CD14-positive monocyte (primary cell): ENCODE measurements around the gene IL22RA1. TPM values are rescaled to one million over a fixed set of nuclear protein-coding genes. Genes with fewer than 3 reads are reported as not detected.

ENCODE experiments used
- DNase-seq, 3 donors: peaks; one replicate each; pipeline ENCODE4 v3.0.0-alpha.2; 2011 to 2022
- H2AFZ ChIP-seq: 2 replicates; pipeline ENCODE4 v1.6.0; 2012; ENCODE audit warnings: mild to moderate bottlenecking, low read depth, low read length, inconsistent platforms; ENCODE audit not compliant: insufficient read depth, poor library complexity, severe bottlenecking
- H3K27ac ChIP-seq, 2 donors: 1 replicate in 1 of 2; 2 replicates in 1 of 2; pipeline ENCODE4 v1.5.1; 2012 to 2013; ENCODE audit warnings: low read length in 2 of 2, control low read depth in 1 of 2, inconsistent platforms in 1 of 2, low read depth in 1 of 2, mild to moderate bottlenecking in 1 of 2
- H3K27me3 ChIP-seq, 2 donors: one replicate each; pipeline versions ENCODE4 v1.6.0 to v1.6.1; 2011 to 2013; ENCODE audit warnings: low read length in 2 of 2; ENCODE audit not compliant: control insufficient read depth in 2 of 2, insufficient read depth in 2 of 2
- H3K36me3 ChIP-seq, 2 donors: replicated peaks in 1 of 2; 1 replicate in 1 of 2; 2 replicates in 1 of 2; pipeline versions ENCODE4 v1.5.1 to v1.6.1; 2012 to 2013; ENCODE audit warnings: low read length in 2 of 2, control low read depth in 1 of 2, inconsistent platforms in 1 of 2, mild to moderate bottlenecking in 1 of 2; ENCODE audit not compliant: insufficient read depth in 2 of 2, control insufficient read depth in 1 of 2
- H3K4me1 ChIP-seq, 2 donors: 1 replicate in 1 of 2; 2 replicates in 1 of 2; pipeline versions ENCODE4 v1.5.1 to v1.6.1; 2012 to 2013; ENCODE audit warnings: low read length in 2 of 2, control low read depth in 1 of 2, inconsistent platforms in 1 of 2, mild to moderate bottlenecking in 1 of 2, moderate library complexity in 1 of 2; ENCODE audit not compliant: insufficient read depth in 2 of 2, control insufficient read depth in 1 of 2
- H3K4me2 ChIP-seq: replicated peaks from 2 replicates; pipeline ENCODE3; 2012; ENCODE audit warnings: low read length, moderate library complexity, mild to moderate bottlenecking; ENCODE audit not compliant: poor library complexity, severe bottlenecking; ENCODE audit errors: extremely low read depth
- H3K4me3 ChIP-seq, 3 experiments: fragments of 200-600 bp in 1 of 3; sonication (generic) in 1 of 3; replicated peaks in 1 of 3; 1 replicate in 2 of 3; 2 replicates in 1 of 3; pipeline ENCODE4 v1.5.1; 2011 to 2013; ENCODE audit warnings: low read length in 3 of 3, mild to moderate bottlenecking in 3 of 3, control low read depth in 2 of 3, low read depth in 2 of 3, inconsistent platforms in 1 of 3, moderate library complexity in 1 of 3
- H3K79me2 ChIP-seq: 2 replicates; pipeline ENCODE4 v1.6.0; 2012; ENCODE audit warnings: mild to moderate bottlenecking, control low read depth, inconsistent platforms, low read length, moderate library complexity; ENCODE audit not compliant: insufficient read depth
- H3K9ac ChIP-seq: 2 replicates; pipeline ENCODE4 v1.6.0; 2017; ENCODE audit warnings: low read length, mild to moderate bottlenecking; ENCODE audit not compliant: insufficient read depth, poor library complexity, severe bottlenecking
- H3K9me3 ChIP-seq, 2 donors: replicated peaks in 1 of 2; 1 replicate in 1 of 2; 2 replicates in 1 of 2; pipeline versions ENCODE4 v1.5.1 to v1.6.1; 2012 to 2013; ENCODE audit warnings: low read length in 2 of 2, control low read depth in 1 of 2; ENCODE audit not compliant: control insufficient read depth in 1 of 2, insufficient read depth in 1 of 2
- H4K20me1 ChIP-seq: 2 replicates; pipeline ENCODE4 v1.6.0; 2012; ENCODE audit warnings: mild to moderate bottlenecking, low read length, control low read depth, moderate library complexity; ENCODE audit not compliant: insufficient read depth
- H3K27ac Mint-ChIP-seq, 7 donors: one replicate each; pipeline ENCODE4 v1.8.0; 2020; ENCODE audit warnings: mild to moderate bottlenecking in 7 of 7, mixed read lengths in 7 of 7, moderate library complexity in 6 of 7, inconsistent platforms in 2 of 7
- H3K27me3 Mint-ChIP-seq, 3 donors: one replicate each; pipeline ENCODE4 v1.8.0; 2021 to 2022; ENCODE audit warnings: low read depth in 3 of 3, mild to moderate bottlenecking in 3 of 3, mixed read lengths in 3 of 3, moderate library complexity in 3 of 3, inconsistent platforms in 1 of 3
- H3K36me3 Mint-ChIP-seq, 2 donors: one replicate each; pipeline ENCODE4 v1.8.0; 2020; ENCODE audit warnings: mixed read lengths in 2 of 2, inconsistent platforms in 1 of 2, mild to moderate bottlenecking in 1 of 2
- H3K4me1 Mint-ChIP-seq: one replicate; pipeline ENCODE4 v1.8.0; 2020; ENCODE audit warnings: mild to moderate bottlenecking, mixed read lengths
- H3K4me3 Mint-ChIP-seq, 2 donors: one replicate each; pipeline ENCODE4 v1.8.0; 2020; ENCODE audit warnings: mild to moderate bottlenecking in 2 of 2, mixed read lengths in 2 of 2, moderate library complexity in 1 of 2
- H3K9me3 Mint-ChIP-seq, 7 donors: one replicate each; pipeline ENCODE4 v1.8.0; 2020 to 2022; ENCODE audit warnings: mixed read lengths in 7 of 7, mild to moderate bottlenecking in 6 of 7, moderate library complexity in 6 of 7, inconsistent platforms in 2 of 7
- WGBS: methylation state at CpG from one replicate; pipeline ENCODE4 v1.1.5; 2013; ENCODE audit warnings: missing lambda C conversion rate; ENCODE audit not compliant: insufficient coverage; 5-methylcytosine and 5-hydroxymethylcytosine counted together
- intact Hi-C, 2 donors: fragments of 100-400 bp; cut with micrococcal nuclease; formaldehyde crosslinking; loops; one replicate each; pipeline versions ENCODE4 v1.15.0 to v1.15.1; 2023
- polyA plus RNA-seq, 3 donors: library from polyadenylated mRNA; depleted of rRNA in 1 of 3; unstranded in 2 of 3; stranded (reverse) in 1 of 3; fragments of 300-500 nt in 2 of 3; fragments of >200 nt in 1 of 3; fragmentation: Illumina TruSeq in 2 of 3; gene quantifications; 1 replicate in 2 of 3; 2 replicates in 1 of 3; pipeline ENCODE4 v1.2.3, GENCODE V29; 2012 to 2021
- TF ChIP-seq, protein P1 (sequence below): fragments of 200-600 bp; IDR thresholded peaks from one replicate; pipeline ENCODE4 v1.8.0; 2022; ENCODE audit warnings: antibody characterized with exemption, mild to moderate bottlenecking

Gene IL22RA1
- polyA plus RNA-seq, 3 donors = not detected

DNA sequence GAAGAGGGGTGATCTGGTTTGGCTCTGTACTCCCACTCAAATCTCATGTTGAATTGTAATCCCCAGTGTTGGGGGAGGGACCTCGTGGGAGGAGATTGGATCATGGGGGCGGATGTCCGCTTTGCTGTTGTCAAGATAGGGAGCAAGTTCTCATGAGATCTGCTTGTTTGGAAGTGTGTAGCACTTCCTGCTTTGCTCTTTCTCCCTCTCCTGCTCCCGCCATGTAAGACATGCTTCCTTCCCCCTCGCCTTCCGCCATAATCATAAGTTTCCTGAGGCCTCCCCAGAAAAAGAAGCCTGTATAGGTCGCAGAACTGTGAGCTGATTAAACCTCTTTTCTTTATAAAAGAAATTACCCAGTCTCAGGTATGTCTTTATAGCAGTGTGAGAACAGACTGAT lies 58.9 kb downstream of the IL22RA1 start:
- no peak overlapping the region for H3K4me3 Mint-ChIP-seq

DNA sequence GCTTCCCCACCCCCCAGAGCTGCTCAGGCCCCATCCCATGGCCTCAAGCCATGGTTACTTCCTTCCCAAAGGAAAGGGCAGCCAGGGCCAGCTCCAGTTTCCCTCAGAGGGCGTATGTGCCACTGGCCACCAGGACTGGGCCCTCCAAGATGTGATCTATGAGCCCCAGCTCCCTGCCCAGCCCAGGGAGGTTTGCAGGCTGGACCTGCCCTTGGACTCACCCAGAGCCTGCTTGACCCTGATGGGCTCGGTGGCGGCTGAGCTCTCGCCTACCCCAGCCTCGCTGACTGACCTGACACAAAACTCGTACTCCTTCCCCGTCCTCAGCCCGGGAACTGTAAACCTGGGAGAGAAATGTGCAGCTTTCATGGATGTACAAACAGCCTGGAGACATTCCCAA lies 60.6 kb downstream of the IL22RA1 start:
- H3K27ac Mint-ChIP-seq = no peak overlapping the region
- Histone ChIP-seq H3K79me2 (no peaks in the 10 kb centered on the region), H3K36me3 (no peaks in the 10 kb centered on the region), H3K27me3 (no peaks in the 10 kb centered on the region), H3K9ac (no peak overlapping the region), H4K20me1 (no peaks in the 10 kb centered on the region), H3K9me3 (no peaks in the 10 kb centered on the region), H3K4me1 (no peaks in the 10 kb centered on the region), H3K27ac (no peak overlapping the region), H3K4me3 (no peak overlapping the region), H2AFZ (no peak overlapping the region), H3K4me2 (no peak overlapping the region)
- WGBS = 91% methylated on average over 8 of the region's 8 CpGs
- H3K27me3 Mint-ChIP-seq = peaks cover 3 to 7% (median 4%) of the 10 kb centered on the region in 3 donors
- intact Hi-C loops = no loop called here
- H3K36me3 Mint-ChIP-seq = no peaks in the 10 kb centered on the region
- no peaks in the 10 kb centered on the region for H3K4me1 Mint-ChIP-seq
- no peaks in the 10 kb centered on the region for H3K9me3 Mint-ChIP-seq
- DNase-seq = no peak
- TF ChIP-seq, protein P1, sequence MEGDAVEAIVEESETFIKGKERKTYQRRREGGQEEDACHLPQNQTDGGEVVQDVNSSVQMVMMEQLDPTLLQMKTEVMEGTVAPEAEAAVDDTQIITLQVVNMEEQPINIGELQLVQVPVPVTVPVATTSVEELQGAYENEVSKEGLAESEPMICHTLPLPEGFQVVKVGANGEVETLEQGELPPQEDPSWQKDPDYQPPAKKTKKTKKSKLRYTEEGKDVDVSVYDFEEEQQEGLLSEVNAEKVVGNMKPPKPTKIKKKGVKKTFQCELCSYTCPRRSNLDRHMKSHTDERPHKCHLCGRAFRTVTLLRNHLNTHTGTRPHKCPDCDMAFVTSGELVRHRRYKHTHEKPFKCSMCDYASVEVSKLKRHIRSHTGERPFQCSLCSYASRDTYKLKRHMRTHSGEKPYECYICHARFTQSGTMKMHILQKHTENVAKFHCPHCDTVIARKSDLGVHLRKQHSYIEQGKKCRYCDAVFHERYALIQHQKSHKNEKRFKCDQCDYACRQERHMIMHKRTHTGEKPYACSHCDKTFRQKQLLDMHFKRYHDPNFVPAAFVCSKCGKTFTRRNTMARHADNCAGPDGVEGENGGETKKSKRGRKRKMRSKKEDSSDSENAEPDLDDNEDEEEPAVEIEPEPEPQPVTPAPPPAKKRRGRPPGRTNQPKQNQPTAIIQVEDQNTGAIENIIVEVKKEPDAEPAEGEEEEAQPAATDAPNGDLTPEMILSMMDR = no peak
- H3K4me3 Mint-ChIP-seq = no peak overlapping the region

More for the DNA sequence above, 58.9 kb downstream of the IL22RA1 start:
- intact Hi-C loops = no loop called here
- Histone ChIP-seq H3K4me3 (no peak overlapping the region), H3K9ac (no peak overlapping the region), H4K20me1 (no peaks in the 10 kb centered on the region), H2AFZ (no peak overlapping the region), H3K9me3 (no peaks in the 10 kb centered on the region), H3K27me3 (no peaks in the 10 kb centered on the region), H3K79me2 (no peaks in the 10 kb centered on the region), H3K36me3 (no peaks in the 10 kb centered on the region), H3K4me2 (no peak overlapping the region), H3K4me1 (no peaks in the 10 kb centered on the region), H3K27ac (no peak overlapping the region)
- 80% methylated on average over 3 of the region's 7 CpGs for WGBS
- Mint-ChIP-seq H3K27me3 (peaks cover 3 to 7% (median 7%) of the 10 kb centered on the region in 3 donors), H3K36me3 (no peaks in the 10 kb centered on the region), H3K27ac (no peak overlapping the region), H3K9me3 (no peaks in the 10 kb centered on the region), H3K4me1 (no peaks in the 10 kb centered on the region)
- TF ChIP-seq, protein P1 = no peak
- DNase-seq = no peak
